ENCODE results near the gene CLIC3.

CLIC3 gene

GRCh38 chr9:136968333-136969127 lies 27.8 kb downstream of the CLIC3 start:
- DNase-seq (ENCODE audit: low spot score) (no peak), FAIRE-seq (no peak)

- FAIRE-seq (no peak), DNase-seq (ENCODE audit: low spot score) (no peak)
Observed at GRCh38 chr9:136965771-136966484, 30.4 kb downstream of the CLIC3 start.

- FAIRE-seq (no peak), DNase-seq (ENCODE audit: low spot score) (no peak)
Observed at GRCh38 chr9:136964833-136965422, 31.4 kb downstream of the CLIC3 start.

- FAIRE-seq = no peak
- DNase-seq (ENCODE audit: low spot score) = no peak
Observed at GRCh38 chr9:136964171-136964689, 32.1 kb downstream of the CLIC3 start.

- no peak for DNase-seq (ENCODE audit: low spot score)
- no peak for FAIRE-seq
Observed at GRCh38 chr9:136963751-136964150, 32.6 kb downstream of the CLIC3 start.

- DNase-seq (ENCODE audit: low spot score) = no peak
- FAIRE-seq = no peak
Observed at GRCh38 chr9:136963341-136963740, 33.0 kb downstream of the CLIC3 start.

- no peak for DNase-seq (ENCODE audit: low spot score)
- FAIRE-seq = no peak
Observed at GRCh38 chr9:136962701-136963248, 33.6 kb downstream of the CLIC3 start.

- DNase-seq (ENCODE audit: low spot score) (no peak), FAIRE-seq (no peak)
Observed at GRCh38 chr9:136962163-136962562, 34.2 kb downstream of the CLIC3 start.

GRCh38 chr9:136961279-136962065 lies 34.9 kb downstream of the CLIC3 start:
- FAIRE-seq = no peak
- DNase-seq (ENCODE audit: low spot score) = no peak

- DNase-seq (ENCODE audit: low spot score) (no peak), FAIRE-seq (no peak)
Observed at GRCh38 chr9:136960938-136961275, 35.5 kb downstream of the CLIC3 start.

GRCh38 chr9:136960212-136960937 lies 36.0 kb downstream of the CLIC3 start:
- FAIRE-seq (no peak), DNase-seq (ENCODE audit: low spot score) (no peak)

GRCh38 chr9:136958898-136959850 lies 37.2 kb downstream of the CLIC3 start:
- no peak for FAIRE-seq
- no peak for DNase-seq (ENCODE audit: low spot score)

GRCh38 chr9:136958473-136958872 lies 37.9 kb downstream of the CLIC3 start:
- FAIRE-seq = no peak
- DNase-seq (ENCODE audit: low spot score) = no peak

- FAIRE-seq = no peak
Observed at GRCh38 chr9:136957901-136958300, 38.5 kb downstream of the CLIC3 start.

GRCh38 chr9:136957461-136957860 lies 38.9 kb downstream of the CLIC3 start:
- FAIRE-seq = no peak
- DNase-seq (ENCODE audit: low spot score) = no peak

More at GRCh38 chr9:136957901-136958300, 38.5 kb downstream of the CLIC3 start:
- no peak for DNase-seq (ENCODE audit: low spot score)

GRCh38 chr9:136956604-136957003 lies 39.8 kb downstream of the CLIC3 start:
- FAIRE-seq (no peak), DNase-seq (ENCODE audit: low spot score) (no peak)

GRCh38 chr9:136955943-136956335 lies 40.4 kb downstream of the CLIC3 start:
- DNase-seq (ENCODE audit: low spot score) (no peak), FAIRE-seq (no peak)

GRCh38 chr9:136955202-136955942 lies 41.0 kb downstream of the CLIC3 start:
- DNase-seq (ENCODE audit: low spot score) (no peak), FAIRE-seq (no peak)

Measured in RCC 7860 (cell line).